CD14-positive monocyte (primary cell): ENCODE measurements around the gene TMEM201. TPM values are rescaled to one million over a fixed set of nuclear protein-coding genes. Genes with fewer than 3 reads are reported as not detected.

Experiments used
- DNase-seq, 3 donors: peaks; one replicate each; pipeline ENCODE4 v3.0.0-alpha.2; 2011 to 2022
- H2AFZ ChIP-seq: 2 replicates; pipeline ENCODE4 v1.6.0; 2012; ENCODE audit warnings: mild to moderate bottlenecking, low read depth, low read length, inconsistent platforms; ENCODE audit not compliant: insufficient read depth, poor library complexity, severe bottlenecking
- H3K27ac ChIP-seq, 2 donors: 1 replicate in 1 of 2; 2 replicates in 1 of 2; pipeline ENCODE4 v1.5.1; 2012 to 2013; ENCODE audit warnings: low read length in 2 of 2, control low read depth in 1 of 2, inconsistent platforms in 1 of 2, low read depth in 1 of 2, mild to moderate bottlenecking in 1 of 2
- H3K27me3 ChIP-seq, 2 donors: one replicate each; pipeline versions ENCODE4 v1.6.0 to v1.6.1; 2011 to 2013; ENCODE audit warnings: low read length in 2 of 2; ENCODE audit not compliant: control insufficient read depth in 2 of 2, insufficient read depth in 2 of 2
- H3K36me3 ChIP-seq, 2 donors: replicated peaks in 1 of 2; 1 replicate in 1 of 2; 2 replicates in 1 of 2; pipeline versions ENCODE4 v1.5.1 to v1.6.1; 2012 to 2013; ENCODE audit warnings: low read length in 2 of 2, control low read depth in 1 of 2, inconsistent platforms in 1 of 2, mild to moderate bottlenecking in 1 of 2; ENCODE audit not compliant: insufficient read depth in 2 of 2, control insufficient read depth in 1 of 2
- H3K4me1 ChIP-seq, 2 donors: 1 replicate in 1 of 2; 2 replicates in 1 of 2; pipeline versions ENCODE4 v1.5.1 to v1.6.1; 2012 to 2013; ENCODE audit warnings: low read length in 2 of 2, control low read depth in 1 of 2, inconsistent platforms in 1 of 2, mild to moderate bottlenecking in 1 of 2, moderate library complexity in 1 of 2; ENCODE audit not compliant: insufficient read depth in 2 of 2, control insufficient read depth in 1 of 2
- H3K4me2 ChIP-seq: replicated peaks from 2 replicates; pipeline ENCODE3; 2012; ENCODE audit warnings: low read length, moderate library complexity, mild to moderate bottlenecking; ENCODE audit not compliant: poor library complexity, severe bottlenecking; ENCODE audit errors: extremely low read depth
- H3K4me3 ChIP-seq, 3 experiments: fragments of 200-600 bp in 1 of 3; sonication (generic) in 1 of 3; replicated peaks in 1 of 3; 1 replicate in 2 of 3; 2 replicates in 1 of 3; pipeline ENCODE4 v1.5.1; 2011 to 2013; ENCODE audit warnings: low read length in 3 of 3, mild to moderate bottlenecking in 3 of 3, control low read depth in 2 of 3, low read depth in 2 of 3, inconsistent platforms in 1 of 3, moderate library complexity in 1 of 3
- H3K79me2 ChIP-seq: 2 replicates; pipeline ENCODE4 v1.6.0; 2012; ENCODE audit warnings: mild to moderate bottlenecking, control low read depth, inconsistent platforms, low read length, moderate library complexity; ENCODE audit not compliant: insufficient read depth
- H3K9ac ChIP-seq: 2 replicates; pipeline ENCODE4 v1.6.0; 2017; ENCODE audit warnings: low read length, mild to moderate bottlenecking; ENCODE audit not compliant: insufficient read depth, poor library complexity, severe bottlenecking
- H3K9me3 ChIP-seq, 2 donors: replicated peaks in 1 of 2; 1 replicate in 1 of 2; 2 replicates in 1 of 2; pipeline versions ENCODE4 v1.5.1 to v1.6.1; 2012 to 2013; ENCODE audit warnings: low read length in 2 of 2, control low read depth in 1 of 2; ENCODE audit not compliant: control insufficient read depth in 1 of 2, insufficient read depth in 1 of 2
- H4K20me1 ChIP-seq: 2 replicates; pipeline ENCODE4 v1.6.0; 2012; ENCODE audit warnings: mild to moderate bottlenecking, low read length, control low read depth, moderate library complexity; ENCODE audit not compliant: insufficient read depth
- H3K27ac Mint-ChIP-seq, 7 donors: one replicate each; pipeline ENCODE4 v1.8.0; 2020; ENCODE audit warnings: mild to moderate bottlenecking in 7 of 7, mixed read lengths in 7 of 7, moderate library complexity in 6 of 7, inconsistent platforms in 2 of 7
- H3K27me3 Mint-ChIP-seq, 3 donors: one replicate each; pipeline ENCODE4 v1.8.0; 2021 to 2022; ENCODE audit warnings: low read depth in 3 of 3, mild to moderate bottlenecking in 3 of 3, mixed read lengths in 3 of 3, moderate library complexity in 3 of 3, inconsistent platforms in 1 of 3
- H3K36me3 Mint-ChIP-seq, 2 donors: one replicate each; pipeline ENCODE4 v1.8.0; 2020; ENCODE audit warnings: mixed read lengths in 2 of 2, inconsistent platforms in 1 of 2, mild to moderate bottlenecking in 1 of 2
- H3K4me1 Mint-ChIP-seq: one replicate; pipeline ENCODE4 v1.8.0; 2020; ENCODE audit warnings: mild to moderate bottlenecking, mixed read lengths
- H3K4me3 Mint-ChIP-seq, 2 donors: one replicate each; pipeline ENCODE4 v1.8.0; 2020; ENCODE audit warnings: mild to moderate bottlenecking in 2 of 2, mixed read lengths in 2 of 2, moderate library complexity in 1 of 2
- H3K9me3 Mint-ChIP-seq, 7 donors: one replicate each; pipeline ENCODE4 v1.8.0; 2020 to 2022; ENCODE audit warnings: mixed read lengths in 7 of 7, mild to moderate bottlenecking in 6 of 7, moderate library complexity in 6 of 7, inconsistent platforms in 2 of 7
- WGBS: methylation state at CpG from one replicate; pipeline ENCODE4 v1.1.5; 2013; ENCODE audit warnings: missing lambda C conversion rate; ENCODE audit not compliant: insufficient coverage; 5-methylcytosine and 5-hydroxymethylcytosine counted together
- intact Hi-C, 2 donors: fragments of 100-400 bp; cut with micrococcal nuclease; formaldehyde crosslinking; loops; one replicate each; pipeline versions ENCODE4 v1.15.0 to v1.15.1; 2023
- polyA plus RNA-seq, 3 donors: library from polyadenylated mRNA; depleted of rRNA in 1 of 3; unstranded in 2 of 3; stranded (reverse) in 1 of 3; fragments of 300-500 nt in 2 of 3; fragments of >200 nt in 1 of 3; fragmentation: Illumina TruSeq in 2 of 3; gene quantifications; 1 replicate in 2 of 3; 2 replicates in 1 of 3; pipeline ENCODE4 v1.2.3, GENCODE V29; 2012 to 2021
- TF ChIP-seq, protein P1 (sequence below): fragments of 200-600 bp; IDR thresholded peaks from one replicate; pipeline ENCODE4 v1.8.0; 2022; ENCODE audit warnings: antibody characterized with exemption, mild to moderate bottlenecking

TMEM201 gene
- polyA plus RNA-seq, 3 donors: 0.37 to 3.7 (median 0.37) TPM

DNA sequence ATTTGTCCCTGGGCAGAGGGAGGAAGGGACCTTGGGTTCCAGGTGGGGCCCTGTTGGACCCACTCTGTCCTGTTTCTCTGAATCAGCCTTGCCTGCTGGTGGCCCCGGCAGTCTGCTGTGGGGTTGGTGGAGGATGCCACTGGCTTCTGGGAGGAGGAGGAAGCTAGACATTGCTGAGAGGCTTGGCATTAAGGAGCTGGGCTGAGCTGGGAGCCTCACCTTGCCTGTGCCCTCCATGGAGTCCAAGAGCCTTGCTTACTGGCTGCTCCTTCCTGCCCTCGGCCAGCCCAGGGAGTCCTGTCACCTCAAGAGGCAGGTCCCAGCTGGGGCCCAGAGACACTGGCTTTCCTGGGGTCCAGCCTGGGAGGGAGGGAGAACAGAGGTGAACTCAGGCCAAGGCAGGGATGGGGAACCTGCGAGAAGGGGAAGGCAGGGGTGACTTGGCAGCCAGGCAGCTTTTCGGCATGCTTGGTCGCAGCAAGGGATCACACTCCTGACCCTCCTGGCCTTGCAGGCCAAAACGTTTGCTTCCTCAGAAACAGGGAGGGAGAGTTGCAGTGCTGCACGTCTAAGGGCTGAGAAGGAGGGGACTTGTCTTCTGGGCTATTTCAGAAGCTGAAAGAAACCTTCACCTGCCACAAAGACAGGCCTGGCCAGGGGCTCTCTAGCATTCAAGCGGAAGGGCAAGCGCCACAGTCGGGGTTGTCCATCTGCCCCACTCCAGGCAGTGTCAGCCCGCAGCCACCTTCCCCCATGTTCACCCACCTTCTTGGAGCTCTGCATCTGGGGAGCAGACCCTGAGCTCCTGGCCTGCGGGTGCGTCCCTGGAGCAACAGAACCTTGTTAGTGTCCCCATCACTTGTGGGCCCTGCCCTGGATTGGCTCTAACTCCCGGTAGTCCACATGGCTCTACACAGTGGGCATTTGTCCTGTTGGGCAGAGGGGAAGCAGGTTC, 8.9 kb downstream of the TMEM201 start:
- Histone ChIP-seq H3K27ac (no peak overlapping the region), H3K36me3 (peaks cover 31 to 43% of the 10 kb centered on the region in 2 donors), H3K79me2 (peaks cover 25% of the 10 kb centered on the region), H3K9me3 (no peaks in the 10 kb centered on the region), H3K4me3 (no peak overlapping the region), H2AFZ (no peak overlapping the region), H3K9ac (no peak overlapping the region), H3K27me3 (no peaks in the 10 kb centered on the region), H4K20me1 (peaks cover 6% of the 10 kb centered on the region), H3K4me1 (peaks cover 14 to 16% of the 10 kb centered on the region in 2 donors), H3K4me2 (no peak overlapping the region)
- intact Hi-C loops: no loop called here
- TF ChIP-seq, protein P1, sequence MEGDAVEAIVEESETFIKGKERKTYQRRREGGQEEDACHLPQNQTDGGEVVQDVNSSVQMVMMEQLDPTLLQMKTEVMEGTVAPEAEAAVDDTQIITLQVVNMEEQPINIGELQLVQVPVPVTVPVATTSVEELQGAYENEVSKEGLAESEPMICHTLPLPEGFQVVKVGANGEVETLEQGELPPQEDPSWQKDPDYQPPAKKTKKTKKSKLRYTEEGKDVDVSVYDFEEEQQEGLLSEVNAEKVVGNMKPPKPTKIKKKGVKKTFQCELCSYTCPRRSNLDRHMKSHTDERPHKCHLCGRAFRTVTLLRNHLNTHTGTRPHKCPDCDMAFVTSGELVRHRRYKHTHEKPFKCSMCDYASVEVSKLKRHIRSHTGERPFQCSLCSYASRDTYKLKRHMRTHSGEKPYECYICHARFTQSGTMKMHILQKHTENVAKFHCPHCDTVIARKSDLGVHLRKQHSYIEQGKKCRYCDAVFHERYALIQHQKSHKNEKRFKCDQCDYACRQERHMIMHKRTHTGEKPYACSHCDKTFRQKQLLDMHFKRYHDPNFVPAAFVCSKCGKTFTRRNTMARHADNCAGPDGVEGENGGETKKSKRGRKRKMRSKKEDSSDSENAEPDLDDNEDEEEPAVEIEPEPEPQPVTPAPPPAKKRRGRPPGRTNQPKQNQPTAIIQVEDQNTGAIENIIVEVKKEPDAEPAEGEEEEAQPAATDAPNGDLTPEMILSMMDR: no peak
- Mint-ChIP-seq H3K4me3 (no peak overlapping the region), H3K9me3 (no peaks in the 10 kb centered on the region), H3K27me3 (peaks cover 0 to 2% (median 0%) of the 10 kb centered on the region in 3 donors), H3K4me1 (peaks cover 11% of the 10 kb centered on the region), H3K27ac (peak overlapping the region in 3 of 7 donors; percentile 20 to 55 (median 55)), H3K36me3 (peaks cover 23 to 55% of the 10 kb centered on the region in 2 donors)
- WGBS: 98% methylated on average over 13 of the region's 14 CpGs
- DNase-seq: no peak

DNA sequence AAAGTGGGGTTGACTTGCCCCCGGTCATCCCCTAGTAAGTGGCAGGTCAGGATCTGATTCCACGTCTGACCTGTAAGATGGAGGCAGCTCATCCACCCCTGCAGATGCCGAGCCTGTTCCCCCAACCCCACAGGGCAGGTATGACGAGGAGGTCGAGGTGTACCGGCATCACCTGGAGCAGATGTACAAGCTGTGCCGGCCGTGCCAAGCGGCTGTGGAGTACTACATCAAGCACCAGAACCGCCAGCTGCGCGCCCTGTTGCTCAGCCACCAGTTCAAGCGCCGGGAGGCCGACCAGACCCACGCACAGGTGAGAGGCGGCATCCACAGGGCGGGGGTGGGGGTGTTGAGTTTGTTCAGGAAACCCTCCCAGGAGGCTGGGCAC, 9.6 kb downstream of the TMEM201 start:
- intact Hi-C loops: no loop called here
- H3K4me2 ChIP-seq: no peak overlapping the region
- H2AFZ ChIP-seq: no peak overlapping the region
- H3K4me1 ChIP-seq: peaks cover 7 to 9% of the 10 kb centered on the region in 2 donors
- H3K9ac ChIP-seq: no peak overlapping the region
- H3K27ac ChIP-seq: no peak overlapping the region
- H3K36me3 Mint-ChIP-seq: peaks cover 28 to 62% of the 10 kb centered on the region in 2 donors
- peaks cover 6% of the 10 kb centered on the region for H4K20me1 ChIP-seq
- no peaks in the 10 kb centered on the region for H3K9me3 ChIP-seq
- no peak overlapping the region for H3K4me3 ChIP-seq
- peaks cover 0 to 2% (median 0%) of the 10 kb centered on the region in 3 donors for H3K27me3 Mint-ChIP-seq
- H3K36me3 ChIP-seq: peaks cover 35 to 47% of the 10 kb centered on the region in 2 donors
- peaks cover 19% of the 10 kb centered on the region for H3K79me2 ChIP-seq
- TF ChIP-seq, protein P1: no peak
- WGBS: 95% methylated on average over 16 of the region's 18 CpGs
- peaks cover 5% of the 10 kb centered on the region for H3K4me1 Mint-ChIP-seq
- H3K27me3 ChIP-seq: no peaks in the 10 kb centered on the region
- no peak overlapping the region for H3K27ac Mint-ChIP-seq
- no peaks in the 10 kb centered on the region for H3K9me3 Mint-ChIP-seq
- no peak for DNase-seq
- no peak overlapping the region for H3K4me3 Mint-ChIP-seq
